NCI-H1694 (cell line): ENCODE measurements around the gene RAB6A.
"Not testable (repeated sequence)": the region's sequence is repeated elsewhere in the genome, so short reads cannot be mapped to it uniquely, and the experiment has no call there.

ENCODE experiments used
- DNase-seq: peaks from one replicate; lab custom pipeline; 2025; lab: John Stamatoyannopoulos, UW

RAB6A gene

DNA sequence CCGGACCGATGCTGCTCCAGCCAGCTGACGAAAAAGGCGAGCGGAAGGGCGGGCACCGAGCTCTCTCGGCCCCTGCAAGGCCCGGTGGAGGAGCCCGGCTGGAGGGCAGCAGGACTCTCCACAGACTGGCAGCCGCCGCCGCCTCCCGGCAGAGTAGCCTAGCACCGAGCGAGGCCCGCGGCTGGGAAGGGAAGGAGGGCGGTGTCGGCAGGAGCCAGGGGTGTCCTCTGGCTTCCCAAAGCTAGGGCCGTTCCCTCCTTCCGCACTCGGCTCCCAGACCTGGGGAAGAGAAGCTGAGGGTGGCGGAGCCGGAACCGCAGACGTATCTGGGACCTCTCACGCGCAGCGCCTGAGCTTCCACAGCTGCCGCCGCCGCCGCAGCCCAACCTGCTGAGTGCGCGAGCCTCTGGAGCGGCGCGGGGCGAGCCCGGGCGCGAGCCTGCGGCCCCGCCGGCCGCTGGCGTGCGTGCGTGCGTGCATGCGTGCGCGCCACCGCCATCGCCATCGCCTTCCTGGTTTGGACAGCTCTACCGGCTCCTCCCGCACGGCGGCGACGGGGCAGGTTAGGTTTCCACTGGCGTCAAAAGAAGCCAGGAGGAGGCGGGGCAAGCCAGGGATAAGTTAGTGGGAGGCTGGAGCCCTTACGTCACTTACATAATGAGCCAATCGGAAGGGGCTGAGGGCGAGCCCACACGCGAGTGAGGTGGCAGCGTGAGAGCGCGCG lies at the start of gene RAB6A:
Gene RAB6A (minus strand): TSS at position 396 of the 724 bp plus-strand sequence. CDS start 439 bp downstream, outside the sequence.
- peak; percentile 97 for DNase-seq

GRCh38 chr11:73810637-73811036 lies 49.8 kb upstream of the RAB6A start:
- DNase-seq = no peak

DNA sequence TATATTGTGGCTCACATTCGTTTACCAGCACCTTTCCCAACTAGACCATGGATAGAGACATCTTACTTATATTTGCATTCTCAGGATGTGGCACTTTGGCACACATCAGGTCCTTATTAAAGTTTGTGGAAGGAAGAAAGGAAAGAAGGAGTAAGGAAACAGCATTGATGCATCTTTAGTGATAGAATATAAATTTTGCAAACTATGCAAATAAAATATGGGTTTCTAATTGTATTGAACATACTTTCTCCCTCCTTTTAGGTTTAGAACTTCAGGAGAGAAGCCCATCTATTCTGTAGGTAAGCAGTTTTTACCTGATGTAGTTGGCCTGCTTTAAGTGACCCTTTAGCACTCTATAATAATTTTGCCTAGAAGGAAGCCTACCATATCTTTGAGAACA lies 47.2 kb upstream of the RAB6A start:
- DNase-seq = no peak

DNA sequence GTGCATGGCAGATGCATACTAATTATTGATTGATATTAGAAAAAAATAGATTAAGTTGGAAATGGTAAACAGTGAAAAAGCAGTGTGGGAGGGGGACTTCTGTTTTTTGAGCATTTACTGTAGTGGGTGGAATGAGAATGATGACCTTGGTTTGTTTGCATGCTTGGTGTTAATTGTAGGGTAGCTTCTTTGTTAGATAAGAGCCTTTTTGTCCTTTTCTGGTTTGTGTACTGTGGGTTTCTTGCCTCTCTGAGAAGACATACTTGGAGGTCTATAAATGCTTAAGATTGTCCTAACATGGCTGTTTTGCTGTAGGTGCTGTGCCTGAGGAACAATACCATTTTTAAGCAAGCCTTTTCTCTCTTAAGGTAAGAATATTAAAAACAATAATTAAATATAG lies 43.8 kb upstream of the RAB6A start:
- no peak for DNase-seq

GRCh38 chr11:73801136-73801535 lies 40.3 kb upstream of the RAB6A start:
- no peak for DNase-seq

DNA sequence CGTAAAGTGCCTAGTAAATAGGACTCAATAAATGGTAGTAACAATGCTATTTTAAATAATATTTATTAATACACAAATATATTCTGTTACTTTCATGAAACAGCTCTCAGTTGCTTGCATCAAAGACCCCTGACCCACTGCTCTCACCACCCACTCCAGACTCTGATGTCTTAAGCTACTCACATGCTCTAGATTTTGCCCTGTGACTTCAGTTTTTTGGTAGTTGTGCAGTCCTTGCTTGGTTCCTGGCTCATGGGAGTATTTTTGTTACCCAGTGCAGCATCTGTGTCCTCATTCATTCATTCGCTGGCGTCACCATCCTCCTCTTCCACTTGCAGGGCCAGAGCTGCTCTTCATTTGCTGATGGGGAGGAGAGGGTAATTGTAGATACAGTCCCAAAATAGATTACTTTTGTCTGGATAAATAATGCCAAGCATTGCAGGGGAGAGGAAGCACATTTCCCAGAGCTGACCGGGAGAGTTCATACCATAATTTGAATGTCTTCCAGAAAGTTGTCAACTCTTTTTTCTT lies 39.5 kb upstream of the RAB6A start:
- no peak for DNase-seq

- DNase-seq = no peak
Observed at GRCh38 chr11:73797457-73797856, 36.6 kb upstream of the RAB6A start.

- DNase-seq = no peak
Observed at GRCh38 chr11:73795925-73796632, 35.2 kb upstream of the RAB6A start.

DNA sequence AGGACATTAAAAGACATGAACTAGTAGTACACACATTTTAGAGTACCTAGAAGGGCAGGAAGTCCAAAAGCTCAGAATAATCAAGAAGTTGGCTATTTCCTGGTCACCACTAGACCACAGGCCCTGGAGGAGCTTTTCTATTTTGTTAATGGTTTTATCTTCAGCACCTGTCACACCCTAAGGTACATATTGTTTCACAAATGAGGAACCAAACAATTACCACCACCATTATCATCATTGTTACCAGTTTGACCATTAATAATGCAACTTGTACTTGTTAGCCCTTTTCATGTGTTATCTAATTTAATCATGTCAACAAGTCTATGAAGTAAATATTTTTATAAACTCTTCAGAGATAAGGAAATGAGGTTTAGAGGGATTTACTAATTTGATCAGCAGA lies 31.7 kb upstream of the RAB6A start:
- no peak for DNase-seq

GRCh38 chr11:73789279-73789670 lies 28.4 kb upstream of the RAB6A start:
- DNase-seq = no peak

DNA sequence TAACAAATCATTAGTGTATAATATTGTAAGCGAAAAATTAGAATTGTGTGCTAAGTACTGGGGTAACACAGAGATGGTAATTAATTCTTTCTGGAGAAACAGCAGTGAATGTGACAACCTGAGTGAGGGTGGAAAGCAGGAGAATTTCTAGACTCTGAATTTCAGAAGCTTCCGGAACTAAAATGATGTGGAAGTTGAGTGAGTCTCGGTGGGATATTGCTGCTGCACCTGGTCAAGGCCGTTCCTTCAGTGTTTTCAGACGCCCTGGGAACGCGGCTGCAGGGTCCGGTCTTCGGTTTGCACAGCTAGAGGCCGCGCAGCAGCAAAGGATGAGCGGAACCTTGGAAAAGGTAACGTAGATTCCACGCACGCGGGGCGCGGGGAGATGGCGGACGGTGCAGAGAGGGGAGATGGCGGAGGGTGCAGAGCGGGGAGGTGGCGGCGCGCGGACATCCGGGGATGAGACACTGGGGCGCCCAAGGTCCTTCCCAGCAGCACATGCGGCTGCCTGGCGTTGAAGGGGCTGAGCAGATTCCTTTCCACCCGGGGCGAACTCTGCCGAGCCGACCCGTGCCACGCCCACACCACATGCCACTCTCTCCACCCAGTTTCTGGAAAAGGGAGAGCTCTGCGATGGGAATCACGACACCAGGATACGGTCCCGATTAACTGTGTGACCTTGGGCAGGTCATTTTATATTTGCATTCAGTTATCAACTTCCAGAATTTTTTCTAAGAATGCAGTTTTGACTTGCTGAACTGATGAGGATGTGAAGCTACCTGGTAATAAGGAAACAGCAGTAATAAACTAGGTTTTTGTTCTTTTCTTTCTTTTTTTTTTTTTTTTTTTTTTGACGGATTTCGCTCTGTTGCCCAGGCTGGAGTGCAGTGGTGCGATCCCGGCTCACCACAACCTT lies 27.0 kb upstream of the RAB6A start, which contains the start of gene MRPL48:
Gene MRPL48 (plus strand): TSS at position 232 of the 916 bp plus-strand sequence. CDS start 98 bp downstream, at position 330.
- peak; percentile 88 for DNase-seq

- DNase-seq = no peak
Observed at GRCh38 chr11:73787051-73787642, 26.3 kb upstream of the RAB6A start.

DNA sequence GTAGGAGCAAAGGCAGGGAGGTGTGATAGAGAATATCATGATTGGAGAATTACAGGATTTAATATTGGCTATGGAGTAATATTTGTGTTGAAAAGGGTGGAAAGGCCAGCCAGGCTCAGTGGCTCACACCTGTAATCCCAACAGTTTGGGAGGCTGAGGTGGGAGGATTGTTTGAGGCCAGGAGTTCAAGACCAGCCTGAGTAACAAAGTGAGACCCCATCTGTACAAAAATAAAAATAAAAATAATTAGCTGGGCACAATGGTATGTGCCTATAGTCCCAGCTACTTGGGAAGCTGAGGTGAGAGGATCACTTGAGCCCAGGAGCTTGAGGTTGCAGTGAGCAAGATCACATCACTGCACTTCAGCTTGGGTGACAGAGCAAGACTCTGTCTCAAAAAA lies 24.6 kb upstream of the RAB6A start:
- DNase-seq = not testable (repeated sequence)

DNA sequence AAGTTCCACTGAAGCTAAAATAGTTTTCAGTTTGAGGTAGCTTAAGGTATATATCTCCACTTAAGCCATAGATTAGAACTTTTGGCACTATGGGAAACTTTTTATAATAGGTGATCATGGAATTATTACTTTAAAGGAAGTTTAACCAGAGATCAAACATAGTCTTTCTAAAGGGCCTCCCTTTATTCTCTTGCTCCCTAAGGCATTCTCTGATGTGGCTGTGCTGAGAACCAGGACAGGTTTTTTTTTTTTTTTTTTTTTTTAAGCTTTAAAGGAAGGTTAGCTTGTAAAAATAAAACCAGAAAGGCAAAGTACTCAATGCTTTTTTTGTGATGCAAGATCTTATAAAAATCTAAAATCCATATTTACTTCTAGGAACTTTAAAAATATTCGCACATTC lies 23.9 kb upstream of the RAB6A start:
- no peak for DNase-seq

DNA sequence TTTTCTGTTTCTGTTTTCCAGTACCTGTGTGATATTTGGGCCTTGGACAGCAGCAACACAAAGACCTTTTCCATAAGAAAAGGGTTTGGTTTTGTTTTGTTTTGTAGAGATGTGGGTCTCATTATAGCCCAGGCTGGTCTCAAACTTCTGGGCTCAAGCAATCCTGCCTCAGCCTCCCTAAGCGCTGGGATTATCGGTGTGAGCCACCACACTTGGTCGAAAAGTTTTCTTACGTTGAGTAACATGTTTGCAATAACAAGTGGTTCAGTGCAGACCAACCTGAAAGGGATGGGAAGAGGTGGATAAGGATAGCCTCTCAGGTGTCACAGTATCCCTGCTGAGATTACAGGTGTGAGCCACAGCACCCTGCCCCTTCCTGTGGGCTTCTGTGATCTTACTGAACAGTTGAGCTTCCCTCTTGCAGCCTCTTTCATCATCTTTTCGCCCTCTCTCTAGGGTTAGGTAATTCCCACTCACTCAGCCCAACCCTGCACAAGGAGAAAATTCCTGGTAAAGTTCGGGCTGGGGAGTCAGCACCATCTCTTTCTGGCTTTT lies 23.3 kb upstream of the RAB6A start:
- DNase-seq = no peak

DNA sequence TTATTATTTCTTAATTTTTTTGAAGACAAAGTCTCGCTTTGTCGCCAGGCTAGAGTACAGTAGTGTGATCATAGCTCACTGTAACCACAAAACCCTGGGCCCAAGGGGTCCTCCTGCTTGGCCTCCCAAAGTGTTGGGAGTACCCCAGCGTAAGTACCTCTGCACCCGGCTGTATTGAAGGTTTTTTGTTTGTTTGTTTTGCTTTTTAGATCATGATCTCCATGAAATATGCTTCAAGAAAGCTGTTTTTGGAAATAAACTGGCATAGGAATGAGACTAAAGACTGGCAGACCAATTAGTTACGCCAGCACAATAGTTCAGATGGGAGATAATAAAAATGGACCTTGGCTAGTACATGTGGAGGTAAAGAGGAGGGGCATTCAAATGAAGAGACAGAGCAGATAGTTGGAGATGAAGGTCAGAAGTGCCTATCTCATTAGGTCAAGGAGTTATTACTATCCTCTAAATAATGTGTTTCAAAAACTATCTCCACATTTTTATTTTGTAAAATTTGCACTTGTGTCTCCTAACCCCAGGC lies 22.7 kb upstream of the RAB6A start:
- DNase-seq = no peak

- no peak for DNase-seq
Observed at GRCh38 chr11:73781303-73781702, 20.4 kb upstream of the RAB6A start.

GRCh38 chr11:73779084-73779902 lies 18.4 kb upstream of the RAB6A start:
- peak; percentile 96 for DNase-seq

GRCh38 chr11:73770811-73771210 lies 9.9 kb upstream of the RAB6A start:
- not testable (repeated sequence) for DNase-seq

DNA sequence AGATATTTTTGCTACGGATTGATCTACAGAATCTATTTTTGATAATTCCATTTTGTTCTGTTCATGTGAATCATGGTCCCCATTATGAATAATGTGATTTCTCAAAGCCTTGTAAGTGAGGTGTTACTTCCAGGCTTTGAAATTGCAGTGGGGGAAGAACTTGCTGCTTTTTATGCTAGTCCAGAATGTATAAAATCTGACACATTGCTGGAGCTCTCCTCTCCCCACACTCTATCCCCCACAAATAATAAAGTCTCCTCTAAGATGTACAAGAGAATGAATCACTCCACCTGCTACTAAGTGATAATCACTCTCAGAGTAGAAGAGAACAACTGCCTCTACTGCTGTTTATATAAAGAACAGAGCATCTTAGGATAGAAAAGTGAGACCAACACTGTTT lies 5.9 kb upstream of the RAB6A start:
- no peak for DNase-seq
